Left ventricle myocardium superior (tissue), 1 donor: Measurements from ENCODE around the gene NTN5. TPM values are rescaled to one million over a fixed set of nuclear protein-coding genes. Genes with fewer than 3 reads are reported as not detected.
"Not testable (repeated sequence)": the region's sequence is repeated elsewhere in the genome, so short reads cannot be mapped to it uniquely, and the experiment has no call there.

Experiments
- ATAC-seq: fragments of 200-7000 bp; cut with Tn5 transposase; one replicate; pipeline ENCODE4 v1.9.1; 2020; ENCODE audit warnings: mild to moderate bottlenecking, moderate library complexity
- DNase-seq: peaks from one replicate; pipeline ENCODE4 v3.0.0-alpha.2; 2020
- intact Hi-C: fragments of 100-400 bp; cut with micrococcal nuclease; formaldehyde crosslinking; loops from one replicate; pipeline ENCODE4 v1.11.0; 2022
- total RNA-seq: library from RNA; stranded (reverse); fragmentation: NEBNext Ultra II Directional; extraction: Animal tissue kit (Norgen Biotek cat#: 25700); gene quantifications from one replicate; pipeline ENCODE4 v1.2.1, GENCODE V29; 2021
- donor health status: DM: no; HTN: yes; CAD: no; lungs with severe emphysema.

NTN5 gene
- total RNA-seq, 1 donor from 2014 or later, result not detected

GRCh38 chr19:48702701-48703100 is 29.9 kb upstream of the NTN5 start:
- DNase-seq (no peak), ATAC-seq (no peak)
- intact Hi-C loops, result no loop called here

GRCh38 chr19:48698046-48698445 is 25.2 kb upstream of the NTN5 start:
- no peak for ATAC-seq
- DNase-seq, result no peak
- intact Hi-C loops, result no loop called here

- ATAC-seq, result peak; percentile 31
- DNase-seq, result no peak
- intact Hi-C loops, result no loop called here
Observed at GRCh38 chr19:48696353-48697010, 23.7 kb upstream of the NTN5 start.

GRCh38 chr19:48695743-48696352 is 23.0 kb upstream of the NTN5 start, which contains the start of gene FUT2:
Gene FUT2, plus strand, starts transcription at chr19:48695971. Its CDS starts 6,986 bp downstream, at chr19:48702957.
- intact Hi-C loops, result no loop called here
- ATAC-seq (peak; percentile 29), DNase-seq (no peak)

- DNase-seq, ATAC-seq, intact Hi-C loops: not testable (repeated sequence)
Observed at GRCh38 chr19:48693629-48694028, 20.8 kb upstream of the NTN5 start.

GRCh38 chr19:48689449-48689848 is 16.6 kb upstream of the NTN5 start:
- intact Hi-C loops, result no loop called here
- no peak for ATAC-seq
- DNase-seq, result no peak

GRCh38 chr19:48687776-48688175 is 15.0 kb upstream of the NTN5 start:
- intact Hi-C loops, result no loop called here
- ATAC-seq (no peak), DNase-seq (no peak)

- DNase-seq, intact Hi-C loops, ATAC-seq: not testable (repeated sequence)
Observed at GRCh38 chr19:48686637-48687036, 13.8 kb upstream of the NTN5 start.

- DNase-seq (no peak), ATAC-seq (no peak)
- intact Hi-C loops, result no loop called here
Observed at GRCh38 chr19:48686088-48686487, 13.3 kb upstream of the NTN5 start.

GRCh38 chr19:48685583-48685982 is 12.8 kb upstream of the NTN5 start:
- no peak for ATAC-seq
- intact Hi-C loops, result no loop called here
- no peak for DNase-seq

- DNase-seq (peak; percentile 80), ATAC-seq (peak; percentile 83)
- intact Hi-C loops, result no loop called here
Observed at GRCh38 chr19:48683349-48683748, 10.5 kb upstream of the NTN5 start.

- ATAC-seq (no peak), DNase-seq (no peak)
- intact Hi-C loops, result no loop called here
Observed at GRCh38 chr19:48681127-48681470, 8.3 kb upstream of the NTN5 start.

- intact Hi-C loops, result no loop called here
- DNase-seq (no peak), ATAC-seq (no peak)
Observed at GRCh38 chr19:48680436-48681126, 7.8 kb upstream of the NTN5 start.

GRCh38 chr19:48680006-48680405 is 7.2 kb upstream of the NTN5 start:
- intact Hi-C loops, result not testable (repeated sequence)

GRCh38 chr19:48678201-48678600 is 5.4 kb upstream of the NTN5 start:
- no peak for DNase-seq
- intact Hi-C loops, result no loop called here
- ATAC-seq, result no peak

More at GRCh38 chr19:48680006-48680405, 7.2 kb upstream of the NTN5 start:
- ATAC-seq, DNase-seq: not testable (repeated sequence)

- intact Hi-C loops, result no loop called here
- ATAC-seq, result no peak
Observed at GRCh38 chr19:48676887-48677286, 4.1 kb upstream of the NTN5 start.

GRCh38 chr19:48676487-48676886 is 3.7 kb upstream of the NTN5 start:
- no peak for DNase-seq
- intact Hi-C loops, result no loop called here
- ATAC-seq, result no peak

More at GRCh38 chr19:48676887-48677286, 4.1 kb upstream of the NTN5 start:
- no peak for DNase-seq

GRCh38 chr19:48674921-48675824 is 2.4 kb upstream of the NTN5 start:
- ATAC-seq (peak; percentile 87), DNase-seq (peak; percentile 84)
- intact Hi-C loops, result no loop called here

- no peak for DNase-seq
- ATAC-seq, result no peak
- intact Hi-C loops, result no loop called here
Observed at GRCh38 chr19:48674216-48674809, 1.5 kb upstream of the NTN5 start.
